DMS53 treated with DMSO at 0.1 percent for 48 hours (cell line): ENCODE data around the gene ACSL6.

Experiments
- DNase-seq: peaks from one replicate; lab custom pipeline; 2025; ENCODE audit not compliant: unreplicated experiment; lab: John Stamatoyannopoulos, UW

ACSL6 gene, protein sequence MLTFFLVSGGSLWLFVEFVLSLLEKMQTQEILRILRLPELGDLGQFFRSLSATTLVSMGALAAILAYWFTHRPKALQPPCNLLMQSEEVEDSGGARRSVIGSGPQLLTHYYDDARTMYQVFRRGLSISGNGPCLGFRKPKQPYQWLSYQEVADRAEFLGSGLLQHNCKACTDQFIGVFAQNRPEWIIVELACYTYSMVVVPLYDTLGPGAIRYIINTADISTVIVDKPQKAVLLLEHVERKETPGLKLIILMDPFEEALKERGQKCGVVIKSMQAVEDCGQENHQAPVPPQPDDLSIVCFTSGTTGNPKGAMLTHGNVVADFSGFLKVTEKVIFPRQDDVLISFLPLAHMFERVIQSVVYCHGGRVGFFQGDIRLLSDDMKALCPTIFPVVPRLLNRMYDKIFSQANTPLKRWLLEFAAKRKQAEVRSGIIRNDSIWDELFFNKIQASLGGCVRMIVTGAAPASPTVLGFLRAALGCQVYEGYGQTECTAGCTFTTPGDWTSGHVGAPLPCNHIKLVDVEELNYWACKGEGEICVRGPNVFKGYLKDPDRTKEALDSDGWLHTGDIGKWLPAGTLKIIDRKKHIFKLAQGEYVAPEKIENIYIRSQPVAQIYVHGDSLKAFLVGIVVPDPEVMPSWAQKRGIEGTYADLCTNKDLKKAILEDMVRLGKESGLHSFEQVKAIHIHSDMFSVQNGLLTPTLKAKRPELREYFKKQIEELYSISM

DNA sequence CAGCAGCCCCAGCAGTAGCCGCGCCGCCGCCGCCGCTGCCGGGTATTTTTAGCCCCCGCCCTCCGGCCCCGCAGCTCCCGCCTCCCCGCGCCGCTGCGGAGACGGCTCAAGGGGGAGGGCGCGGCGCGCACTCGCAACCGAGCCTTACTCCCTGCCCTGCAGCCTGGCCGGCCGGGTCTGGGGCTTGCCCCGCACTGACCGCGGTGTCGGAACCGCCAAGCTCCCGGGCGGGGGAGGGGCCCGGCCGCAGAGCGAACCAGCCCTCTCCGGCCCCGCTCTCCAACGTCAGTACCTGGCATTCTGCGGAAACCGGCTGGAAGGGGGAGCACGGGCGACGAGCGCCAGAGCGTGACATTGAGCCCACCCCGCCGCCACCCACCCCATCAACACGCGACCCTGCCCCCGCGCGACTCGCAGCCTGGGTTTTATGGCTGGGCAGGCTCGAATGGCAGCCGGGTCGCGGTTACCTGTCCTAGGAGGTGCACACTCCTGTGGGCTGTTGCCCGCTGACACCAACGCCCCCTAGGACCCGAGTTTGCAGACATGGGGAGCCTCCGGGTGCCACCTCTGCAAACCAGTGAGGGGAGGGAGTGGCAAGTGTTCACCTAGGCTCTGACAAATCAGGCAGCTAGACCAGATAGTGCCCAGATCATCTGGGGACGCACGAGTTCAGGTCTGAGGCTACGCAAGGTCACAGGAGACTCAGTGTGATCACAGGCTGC, at the start of gene ACSL6:
Gene ACSL6, minus strand, starts transcription at position 37 of the 722 bp plus-strand sequence. CDS start 105 bp downstream, outside the sequence.
- DNase-seq, result no peak

DNA sequence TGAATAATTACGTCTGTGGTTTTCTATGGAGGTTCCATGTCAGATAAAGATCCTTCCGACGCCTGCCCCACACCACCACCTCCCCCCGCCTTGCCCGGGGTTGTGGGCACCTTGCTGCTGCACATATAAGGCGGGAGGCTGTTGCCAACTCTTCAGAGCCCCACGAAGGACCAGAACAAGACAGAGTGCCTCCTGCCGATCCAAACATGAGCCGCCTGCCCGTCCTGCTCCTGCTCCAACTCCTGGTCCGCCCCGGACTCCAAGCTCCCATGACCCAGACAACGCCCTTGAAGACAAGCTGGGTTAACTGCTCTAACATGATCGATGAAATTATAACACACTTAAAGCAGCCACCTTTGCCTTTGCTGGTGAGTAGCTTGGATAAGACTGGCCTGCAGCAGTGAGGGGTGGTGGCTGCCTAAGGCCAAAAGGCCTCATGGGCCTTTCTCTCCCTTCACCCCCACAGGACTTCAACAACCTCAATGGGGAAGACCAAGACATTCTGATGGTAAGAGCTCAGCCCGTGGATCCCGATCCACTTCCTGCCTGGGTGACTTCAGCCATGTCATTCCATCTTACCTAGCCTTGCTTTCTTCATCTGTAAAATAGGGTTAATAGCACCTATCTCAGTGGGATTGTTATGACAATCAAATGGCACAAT, 49.2 kb upstream of the ACSL6 start, which contains the start of gene IL3:
Gene IL3, plus strand, starts transcription at position 155 of the 661 bp plus-strand sequence. Its CDS starts 52 bp downstream, at position 207.
- no peak for DNase-seq

GRCh38 chr5:132059696-132060500, 48.4 kb upstream of the ACSL6 start:
- no peak for DNase-seq

DNA sequence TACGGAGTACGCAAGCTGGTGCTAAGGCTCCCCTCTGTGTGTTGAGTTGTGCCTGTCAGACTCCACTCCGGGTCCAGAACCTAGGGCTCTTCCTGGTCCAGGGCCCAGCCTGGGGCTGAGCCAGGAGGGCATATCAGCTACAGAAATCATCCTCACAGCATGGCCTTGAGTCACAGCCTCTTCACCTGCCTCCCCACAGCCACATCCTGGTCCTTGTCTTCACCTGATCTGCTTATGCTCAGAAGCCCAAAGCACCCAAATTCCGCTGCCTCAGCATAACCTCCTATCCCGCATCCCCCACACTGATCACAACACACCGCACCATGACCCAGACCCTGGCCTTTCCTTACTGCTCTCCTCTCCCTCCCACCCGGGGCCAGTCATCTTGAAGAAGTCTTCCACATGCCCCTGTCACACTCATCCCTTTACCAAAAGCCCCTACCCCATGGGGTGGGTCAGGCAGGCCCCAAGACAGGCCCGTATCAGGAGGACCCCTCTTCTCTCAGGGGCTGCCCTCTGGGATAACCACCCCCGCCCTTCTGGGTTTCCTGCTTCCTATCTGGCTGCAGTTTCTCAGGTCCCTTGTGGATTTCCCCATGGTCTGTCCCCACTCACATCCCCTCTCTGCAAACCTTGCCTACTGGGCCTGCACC, 47.7 kb upstream of the ACSL6 start:
- DNase-seq, result no peak

DNA sequence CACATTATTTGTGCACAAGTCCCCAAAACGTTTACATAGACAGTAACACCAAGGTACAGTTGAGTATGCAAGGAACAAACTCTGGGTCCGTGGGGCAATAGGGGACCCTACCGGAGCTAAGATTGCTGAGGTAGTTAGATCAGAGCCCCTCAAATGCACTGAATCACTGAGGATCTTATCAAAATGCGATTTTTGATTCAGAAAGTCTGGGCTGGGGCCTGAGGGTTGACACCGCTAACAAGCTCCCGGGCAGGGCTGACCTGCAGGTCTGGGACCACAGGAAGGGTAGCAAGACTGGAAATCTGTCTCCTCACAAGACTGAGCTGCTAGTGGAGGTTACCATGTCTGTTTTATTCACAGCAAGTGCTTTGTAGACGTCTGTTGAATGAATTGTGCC, 47.2 kb upstream of the ACSL6 start:
- no peak for DNase-seq

GRCh38 chr5:132057498-132058255, 46.2 kb upstream of the ACSL6 start:
- DNase-seq, result no peak

- DNase-seq, result no peak
These were observed 45.4 kb upstream of the ACSL6 start for GRCh38 chr5:132056610-132057497.

- DNase-seq, result no peak
These were observed 44.6 kb upstream of the ACSL6 start for GRCh38 chr5:132055808-132056609.

DNA sequence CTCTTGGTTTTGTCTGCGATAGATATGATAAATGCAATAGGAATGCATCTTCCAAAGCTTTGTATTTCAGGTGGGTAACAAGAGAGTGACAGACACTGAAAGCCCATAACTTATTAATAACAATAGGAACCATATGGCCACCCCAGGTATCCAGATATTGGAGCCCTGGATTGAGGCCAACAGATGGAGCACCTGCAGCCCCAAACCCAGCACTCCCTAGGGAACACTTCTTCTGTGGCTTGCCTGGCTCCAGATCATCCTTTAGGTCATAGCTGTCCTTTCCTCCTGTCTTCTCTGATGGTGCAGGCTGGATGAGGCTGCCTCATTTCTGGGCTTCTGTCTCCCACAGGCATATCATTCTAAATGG, 44.0 kb upstream of the ACSL6 start:
- DNase-seq, result no peak

GRCh38 chr5:132054697-132055440, 43.4 kb upstream of the ACSL6 start:
- no peak for DNase-seq

GRCh38 chr5:132054031-132054696, 42.7 kb upstream of the ACSL6 start:
- DNase-seq, result no peak

GRCh38 chr5:132053483-132053882, 42.0 kb upstream of the ACSL6 start:
- DNase-seq, result no peak

- DNase-seq, result no peak
These were observed 41.1 kb upstream of the ACSL6 start for GRCh38 chr5:132052520-132052919.

DNA sequence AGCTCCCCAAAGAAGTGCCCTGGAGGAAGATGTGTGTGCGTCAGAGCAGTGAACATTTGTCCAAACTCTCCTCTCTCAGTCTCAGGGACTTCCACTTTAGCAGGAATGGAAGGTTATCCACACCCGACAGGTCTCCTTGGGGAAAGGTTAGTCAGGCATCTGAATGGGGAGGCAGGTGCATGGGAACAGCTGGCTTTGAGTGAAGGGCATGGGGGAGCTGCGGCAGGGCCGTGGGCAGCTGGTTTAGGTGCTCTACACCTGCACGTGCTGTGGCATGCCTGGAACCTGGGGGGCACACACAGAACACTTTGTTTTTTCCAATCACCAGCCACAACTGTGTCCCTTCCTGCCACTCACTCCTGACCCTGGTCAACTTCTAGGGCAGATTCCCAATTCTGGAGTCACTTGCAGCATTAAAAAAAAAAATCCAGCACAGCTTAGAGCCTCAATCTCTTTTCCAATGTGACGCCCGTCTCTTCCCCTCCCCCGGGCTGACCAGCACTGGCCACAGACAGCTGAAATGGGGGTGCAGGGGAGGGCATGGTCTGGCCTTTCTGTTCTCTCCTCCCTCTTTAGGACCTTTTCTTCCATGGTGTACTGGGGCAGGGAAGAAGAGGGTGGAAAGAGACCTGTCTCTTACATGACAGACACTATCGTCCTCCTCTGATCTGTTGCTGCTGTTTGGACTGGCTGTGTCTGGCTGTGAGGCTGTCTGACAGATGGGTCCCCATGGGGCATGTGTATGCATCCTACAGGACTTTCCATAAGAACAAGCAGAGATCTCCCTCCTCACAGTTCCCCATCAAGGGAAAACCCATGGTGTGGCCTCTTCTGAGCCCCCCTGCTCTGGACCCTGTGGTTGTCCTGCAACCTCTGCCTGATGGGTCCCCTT, 39.4 kb upstream of the ACSL6 start:
- no peak for DNase-seq

DNA sequence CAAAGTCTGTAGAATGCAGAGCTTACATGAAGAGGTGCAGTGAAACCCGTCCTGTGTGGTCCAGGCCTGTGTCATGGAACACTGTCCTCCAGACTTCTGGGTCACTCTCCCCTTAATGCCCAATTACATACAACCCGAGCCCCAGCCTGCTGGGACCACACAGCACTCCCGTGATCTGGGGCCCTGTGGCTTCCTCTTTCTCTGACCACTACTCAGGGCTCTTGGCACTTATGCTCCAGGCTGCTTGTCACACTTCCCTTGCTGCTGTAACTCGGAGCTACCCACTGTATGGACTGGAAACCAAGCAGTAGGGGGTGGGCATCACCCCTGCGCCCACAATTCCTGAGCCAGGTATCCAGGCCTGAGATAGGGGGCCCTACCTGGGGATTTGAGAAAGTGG, 38.7 kb upstream of the ACSL6 start:
- DNase-seq, result no peak
